Choroid plexus epithelial cell (primary cell): ENCODE measurements around the gene ITPK1.
"Not testable (repeated sequence)": the region's sequence is repeated elsewhere in the genome, so short reads cannot be mapped to it uniquely, and the experiment has no call there.

Experiments used
- DNase-seq: peaks from one replicate; pipeline ENCODE4 v3.0.0-alpha.2; 2010; ENCODE audit warnings: low read depth
- H3K4me3 ChIP-seq: 2 replicates; pipeline ENCODE4 v1.5.1; 2011; ENCODE audit warnings: low read depth, mild to moderate bottlenecking, control low read depth, low read length, moderate library complexity
- TF ChIP-seq, protein P1 (sequence below): conservative IDR thresholded peaks from 2 replicates; pipeline ENCODE4 v1.5.1; 2011; ENCODE audit warnings: low read depth, mild to moderate bottlenecking, control low read depth, inconsistent platforms, low read length, moderate library complexity

Gene ITPK1

DNA sequence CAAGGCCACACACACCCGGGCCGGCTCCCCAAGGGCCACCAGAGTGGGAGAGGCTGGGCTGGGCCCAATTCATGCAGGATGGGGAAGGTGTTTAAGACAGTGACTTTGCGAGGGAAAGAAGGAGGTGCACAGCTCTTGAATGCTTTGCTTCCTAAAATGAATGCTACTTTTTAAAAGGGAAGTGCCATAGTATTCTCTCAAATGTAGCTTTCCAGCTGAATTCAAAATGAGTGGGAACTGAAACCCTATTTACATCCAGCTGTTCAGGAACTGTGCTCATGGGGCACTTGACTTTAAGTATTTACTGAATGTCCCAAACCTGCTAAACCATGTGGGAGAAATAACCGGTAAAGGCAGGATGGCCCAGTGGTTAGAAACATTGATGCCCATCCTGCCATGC lies 7.6 kb downstream of the ITPK1 start:
- H3K4me3 ChIP-seq = no peak overlapping the region
- TF ChIP-seq, protein P1, sequence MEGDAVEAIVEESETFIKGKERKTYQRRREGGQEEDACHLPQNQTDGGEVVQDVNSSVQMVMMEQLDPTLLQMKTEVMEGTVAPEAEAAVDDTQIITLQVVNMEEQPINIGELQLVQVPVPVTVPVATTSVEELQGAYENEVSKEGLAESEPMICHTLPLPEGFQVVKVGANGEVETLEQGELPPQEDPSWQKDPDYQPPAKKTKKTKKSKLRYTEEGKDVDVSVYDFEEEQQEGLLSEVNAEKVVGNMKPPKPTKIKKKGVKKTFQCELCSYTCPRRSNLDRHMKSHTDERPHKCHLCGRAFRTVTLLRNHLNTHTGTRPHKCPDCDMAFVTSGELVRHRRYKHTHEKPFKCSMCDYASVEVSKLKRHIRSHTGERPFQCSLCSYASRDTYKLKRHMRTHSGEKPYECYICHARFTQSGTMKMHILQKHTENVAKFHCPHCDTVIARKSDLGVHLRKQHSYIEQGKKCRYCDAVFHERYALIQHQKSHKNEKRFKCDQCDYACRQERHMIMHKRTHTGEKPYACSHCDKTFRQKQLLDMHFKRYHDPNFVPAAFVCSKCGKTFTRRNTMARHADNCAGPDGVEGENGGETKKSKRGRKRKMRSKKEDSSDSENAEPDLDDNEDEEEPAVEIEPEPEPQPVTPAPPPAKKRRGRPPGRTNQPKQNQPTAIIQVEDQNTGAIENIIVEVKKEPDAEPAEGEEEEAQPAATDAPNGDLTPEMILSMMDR = no peak
- no peak for DNase-seq

DNA sequence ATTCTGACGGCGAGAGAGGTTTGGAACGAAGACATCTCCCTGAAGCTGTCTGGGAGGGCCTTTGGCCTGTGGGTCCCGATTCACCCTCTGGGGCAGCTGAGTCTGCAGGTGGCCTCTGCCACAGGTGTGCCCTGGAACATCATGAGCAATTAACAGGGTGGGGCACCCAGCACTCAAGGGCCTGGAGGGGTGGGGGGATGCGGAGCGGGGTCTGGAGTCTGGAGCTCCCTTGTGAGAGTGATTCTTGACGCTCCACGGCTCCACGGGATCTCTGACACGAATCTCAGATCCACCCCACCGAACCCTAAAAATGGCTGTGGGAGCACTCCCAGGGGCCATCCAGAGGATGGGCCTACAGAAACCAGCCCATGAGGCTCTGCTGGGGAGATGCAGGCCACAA lies 8.3 kb downstream of the ITPK1 start:
- TF ChIP-seq, protein P1 = no peak
- no peak for DNase-seq
- H3K4me3 ChIP-seq = no peak overlapping the region

DNA sequence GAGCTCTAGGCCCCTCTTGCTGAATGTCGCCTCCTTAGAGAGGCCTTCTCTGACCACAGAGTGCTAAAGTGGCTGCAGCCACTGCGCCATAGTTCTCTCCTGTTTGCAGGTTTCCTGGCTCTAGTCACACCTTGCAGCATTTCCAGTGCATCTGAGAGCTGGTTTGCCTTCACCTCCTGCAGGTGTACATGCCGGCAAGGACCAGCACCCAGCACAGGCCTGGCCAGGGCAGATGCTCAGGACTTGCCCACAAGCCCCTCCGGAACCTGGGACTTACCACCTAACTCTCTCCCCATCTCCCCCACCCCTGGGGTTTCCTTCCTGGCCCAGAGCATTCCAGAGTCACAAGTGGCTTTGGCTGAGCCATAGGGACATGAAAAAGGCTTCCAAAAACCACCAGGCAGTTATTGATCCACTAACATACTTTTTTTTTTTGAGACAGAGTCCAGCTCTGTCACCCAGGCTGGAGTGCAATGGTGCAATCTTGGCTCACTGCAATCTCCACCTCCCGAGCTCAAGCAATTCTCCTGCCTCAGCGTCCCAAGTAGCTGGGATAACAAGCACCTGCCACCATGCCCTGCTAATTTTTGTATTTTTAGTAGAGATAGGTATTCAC lies 9.1 kb downstream of the ITPK1 start:
- H3K4me3 ChIP-seq = no peak overlapping the region
- TF ChIP-seq, protein P1 = no peak
- no peak for DNase-seq

DNA sequence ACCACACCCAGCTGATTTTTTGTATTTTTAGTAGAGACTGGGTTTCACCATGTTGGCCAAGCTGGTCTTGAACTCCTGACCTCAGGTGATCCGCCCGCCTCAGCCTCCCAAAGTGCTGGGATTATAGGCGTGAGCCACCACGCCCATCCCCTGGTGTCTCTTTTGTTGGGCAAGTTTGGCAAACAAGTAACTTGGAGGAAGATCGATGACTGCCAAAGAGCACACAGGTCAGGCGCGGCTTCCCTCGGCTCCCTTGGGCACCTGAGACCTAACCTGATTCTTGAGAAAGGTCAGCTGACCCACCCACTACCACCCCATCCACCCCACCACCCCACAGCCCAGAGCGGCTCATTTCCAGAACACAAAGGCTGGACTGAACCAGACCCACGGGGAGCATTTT lies 9.9 kb downstream of the ITPK1 start:
- H3K4me3 ChIP-seq, DNase-seq: not testable (repeated sequence)

DNA sequence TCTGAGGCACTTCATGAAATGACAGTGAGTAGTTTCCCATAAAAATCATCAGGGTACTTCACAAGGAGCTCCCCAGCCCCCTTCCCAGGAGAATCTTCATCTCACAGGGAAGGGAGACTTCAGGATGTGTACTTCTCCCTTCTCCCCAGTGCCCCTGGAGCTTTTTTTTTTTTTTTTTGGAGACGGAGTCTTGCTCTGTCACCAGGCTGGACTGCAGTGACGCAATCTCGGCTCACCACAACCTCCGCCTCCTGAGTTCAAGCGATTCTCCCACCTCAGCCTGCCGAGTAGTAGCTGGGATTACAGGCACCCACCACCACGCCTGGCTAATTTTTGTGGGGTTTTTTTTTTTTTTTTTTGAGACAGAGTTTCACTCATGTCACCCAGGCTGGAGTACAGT lies 10.4 kb downstream of the ITPK1 start:
- H3K4me3 ChIP-seq = no peak overlapping the region
- peak; percentile 64 for DNase-seq
- TF ChIP-seq, protein P1 = no peak

DNA sequence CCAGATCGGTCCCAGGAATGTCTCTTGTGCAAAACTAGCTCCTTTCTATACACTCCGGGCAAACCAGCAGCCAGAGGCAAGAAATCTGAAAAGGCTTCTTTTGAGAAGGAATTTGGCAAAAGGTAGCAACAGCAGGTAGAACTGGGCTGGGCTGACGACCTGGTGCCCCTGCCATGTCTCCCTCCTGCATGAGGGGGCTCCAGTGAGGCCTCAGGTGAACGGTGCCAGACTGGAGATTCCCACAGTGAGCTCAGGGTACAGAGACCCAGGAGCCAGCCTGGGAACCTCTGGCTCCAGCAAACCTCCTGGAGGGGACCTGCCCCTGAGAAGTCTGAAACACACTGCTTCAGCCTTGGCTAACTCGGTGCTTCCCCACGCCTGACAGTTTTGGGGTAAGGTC lies 10.8 kb downstream of the ITPK1 start:
- no peak overlapping the region for H3K4me3 ChIP-seq
- TF ChIP-seq, protein P1 = peak; percentile 16
- DNase-seq = no peak

DNA sequence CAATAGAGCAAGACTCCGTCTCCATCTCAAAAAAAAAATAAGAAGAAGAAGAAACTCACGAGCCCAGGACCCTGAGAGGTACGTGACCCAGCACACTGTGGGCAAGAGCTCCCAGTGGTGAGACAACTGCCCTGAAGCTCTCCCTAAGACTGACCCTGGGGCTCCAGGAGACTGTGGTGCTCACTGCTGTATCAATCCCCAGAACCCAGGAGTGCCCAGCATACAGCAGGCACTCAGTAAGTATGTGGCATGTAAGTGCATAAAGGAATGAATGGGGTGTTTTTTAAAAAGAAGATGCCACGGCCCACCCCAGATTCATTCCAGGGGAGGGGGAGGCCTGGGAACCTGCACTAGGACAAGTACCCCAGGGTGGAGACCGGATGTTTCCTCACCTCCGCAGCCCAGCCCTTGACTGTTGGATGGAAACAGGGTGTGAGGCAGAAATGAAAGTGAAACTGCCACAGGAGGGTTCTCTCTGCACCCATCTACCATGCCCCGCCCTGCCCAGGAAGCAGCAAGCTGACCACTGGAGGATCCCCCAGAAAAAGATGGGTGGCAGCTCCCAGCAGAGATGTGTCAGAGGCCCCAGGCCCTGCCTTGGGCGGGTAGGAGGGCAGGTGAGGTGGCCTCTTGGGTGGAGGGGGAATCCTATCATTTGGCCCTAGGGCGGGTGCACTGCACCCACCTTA lies 12.2 kb downstream of the ITPK1 start:
- TF ChIP-seq, protein P1 = no peak
- DNase-seq = peak; percentile 16
- no peak overlapping the region for H3K4me3 ChIP-seq
